ENCODE measurements around the gene SAMD4B.
A peak's percentile ranks its signal among the peaks of the same experiment; 100 is the strongest.

Gene SAMD4B

DNA sequence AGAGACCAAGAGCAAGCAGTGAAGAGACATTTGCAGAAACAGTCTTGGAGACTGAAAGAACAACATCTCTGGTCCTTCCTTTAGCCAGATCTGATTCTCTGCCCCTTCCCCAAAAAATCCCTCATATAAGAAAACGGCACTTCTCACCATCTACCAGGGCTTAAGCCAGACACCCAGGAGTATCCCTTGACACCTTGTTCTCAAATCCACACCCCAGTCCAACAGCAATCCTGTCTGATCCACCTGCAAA is 68.5 kb downstream of the SAMD4B start:
- no peak for DNase-seq

DNA sequence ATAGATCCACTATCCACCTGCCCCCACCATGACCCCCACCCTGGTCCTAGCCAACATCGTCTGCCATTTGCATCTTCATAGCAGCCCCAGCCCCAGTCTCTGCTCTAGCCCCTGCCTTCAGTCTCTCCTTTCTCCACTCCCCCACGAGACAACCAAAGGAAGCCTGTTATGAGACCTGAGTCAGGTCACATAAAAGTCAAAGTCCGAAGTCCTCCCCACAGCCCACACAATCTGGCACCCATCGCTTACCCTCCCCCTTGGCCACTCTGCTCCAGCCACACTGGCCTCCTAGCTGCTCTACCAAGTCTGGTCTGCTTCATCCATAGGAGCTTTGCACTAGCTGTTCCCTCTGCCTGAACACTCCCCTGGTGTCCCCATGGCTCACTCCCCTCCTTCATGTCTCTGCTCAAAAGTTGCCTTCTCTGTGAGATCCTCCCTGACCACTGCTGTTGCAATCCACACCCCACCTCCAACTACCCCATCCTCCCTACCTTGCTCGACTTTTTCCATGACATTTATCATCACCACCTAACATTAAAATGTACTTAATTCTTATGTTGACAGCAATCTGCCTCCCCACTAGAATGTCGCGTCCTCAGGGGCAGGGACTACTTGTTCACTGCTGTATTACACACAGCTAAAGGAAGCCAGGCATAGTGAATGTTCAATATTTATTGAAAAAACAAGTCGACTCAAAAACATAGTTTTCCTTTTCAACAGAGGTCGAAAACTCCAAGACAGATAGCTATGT is 69.0 kb downstream of the SAMD4B start:
- DNase-seq, result no peak

DNA sequence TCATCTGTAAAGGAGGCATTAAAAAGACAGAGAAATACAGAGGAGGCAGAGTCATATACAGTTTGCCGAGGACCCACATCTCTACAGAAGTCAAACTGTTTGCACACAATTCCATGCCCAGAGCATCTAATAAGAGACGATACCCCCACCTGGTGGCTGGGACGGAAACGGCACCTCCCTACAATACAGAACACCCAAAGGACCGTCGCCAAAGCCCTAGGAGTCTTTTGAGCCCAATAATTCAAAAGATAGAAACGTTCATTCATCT is 69.5 kb downstream of the SAMD4B start:
- DNase-seq, result peak; percentile 99

DNA sequence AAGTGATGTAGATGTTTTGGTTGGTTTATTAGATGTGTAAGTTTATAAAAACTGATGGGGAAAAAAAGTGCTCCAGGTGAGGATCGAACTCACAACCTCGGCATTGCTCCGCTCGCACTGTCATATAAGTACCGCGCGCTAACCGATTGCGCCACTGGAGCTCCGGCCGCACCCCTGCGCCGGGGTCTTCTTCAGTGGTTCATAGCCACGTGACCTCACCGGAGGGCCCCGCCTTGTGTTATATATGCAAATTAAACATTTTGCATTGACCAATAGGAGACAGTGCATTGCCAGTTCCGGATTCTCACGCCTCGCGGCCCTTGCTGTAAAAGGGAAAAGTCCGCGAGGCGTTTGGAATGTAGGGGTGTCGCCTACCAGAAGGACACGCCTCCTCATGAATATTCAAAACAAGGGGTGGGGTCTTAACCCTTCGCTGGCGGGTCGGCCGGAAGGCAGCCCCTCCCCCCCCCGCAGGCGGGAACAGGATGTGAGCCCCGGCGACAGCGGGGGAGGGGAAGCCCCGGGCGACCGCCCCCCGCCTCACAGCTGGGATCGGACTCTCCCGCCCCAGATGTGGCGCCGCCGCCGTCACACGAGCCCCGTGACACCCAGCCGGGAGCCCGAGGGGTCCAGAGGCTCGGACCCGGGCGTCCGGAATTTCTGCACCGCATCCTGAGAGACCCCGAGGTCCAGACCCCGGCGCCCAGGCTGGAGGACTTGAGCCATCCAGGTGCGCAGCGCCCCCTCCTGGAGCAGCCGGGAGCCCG is 70.1 kb downstream of the SAMD4B start, which contains the start of gene PLEKHG2:
Gene PLEKHG2 (plus strand): TSS at position 570 of the 767 bp plus-strand sequence. CDS start 1,418 bp downstream, outside the sequence.
- peak; percentile 99 for DNase-seq

DNA sequence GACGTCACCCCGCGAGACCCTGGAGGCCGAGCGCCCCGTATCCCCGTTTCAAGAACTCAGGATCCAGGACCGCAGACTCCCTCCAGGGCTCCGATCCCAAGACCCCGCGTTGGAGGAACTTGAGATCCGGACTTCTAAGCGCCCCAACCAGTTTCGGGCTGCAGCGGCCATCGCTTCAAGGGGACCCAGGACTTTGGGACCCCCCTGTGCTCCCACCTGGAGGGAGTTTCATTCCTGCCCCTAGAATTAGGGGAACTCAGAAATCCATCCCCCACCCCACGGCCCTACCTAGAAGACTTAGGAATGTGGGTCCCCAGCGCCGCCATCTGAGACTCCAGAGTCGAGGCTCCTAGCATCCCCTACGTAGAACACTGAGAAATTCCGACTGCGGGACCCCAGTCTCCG is 70.6 kb downstream of the SAMD4B start:
- DNase-seq, result no peak

DNA sequence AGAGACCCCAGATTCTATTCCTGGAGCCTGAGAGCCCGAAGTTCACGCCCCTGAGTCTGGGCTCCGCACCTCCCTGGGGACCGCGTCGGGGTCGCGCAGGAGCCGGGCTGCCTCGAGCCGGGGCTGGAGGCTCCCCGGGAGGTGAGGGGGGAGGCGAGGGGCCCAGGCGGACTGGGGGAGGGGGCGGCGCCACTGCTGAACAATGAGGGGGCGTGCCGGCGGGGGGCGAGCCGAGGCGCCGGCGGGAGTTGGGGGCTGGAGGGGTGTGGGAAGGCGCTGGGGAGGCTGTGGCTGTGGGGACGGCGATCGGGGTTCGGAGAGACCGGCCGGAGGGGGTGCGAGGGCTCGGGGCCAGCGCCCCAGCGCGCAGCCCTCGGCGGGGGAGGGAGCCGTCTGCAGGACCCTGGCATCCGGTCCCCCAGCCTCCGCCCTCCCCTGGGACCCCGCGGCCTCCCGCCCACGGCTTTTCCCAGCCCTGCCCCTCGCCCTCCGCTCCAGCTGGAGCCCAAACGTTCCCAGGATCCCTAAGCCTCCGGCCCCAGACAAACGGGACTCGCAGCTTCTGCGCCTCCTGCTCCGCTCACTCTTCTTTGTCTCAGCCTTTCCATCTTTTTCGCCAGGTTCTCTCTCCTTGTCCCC is 71.2 kb downstream of the SAMD4B start:
- DNase-seq, result no peak

DNA sequence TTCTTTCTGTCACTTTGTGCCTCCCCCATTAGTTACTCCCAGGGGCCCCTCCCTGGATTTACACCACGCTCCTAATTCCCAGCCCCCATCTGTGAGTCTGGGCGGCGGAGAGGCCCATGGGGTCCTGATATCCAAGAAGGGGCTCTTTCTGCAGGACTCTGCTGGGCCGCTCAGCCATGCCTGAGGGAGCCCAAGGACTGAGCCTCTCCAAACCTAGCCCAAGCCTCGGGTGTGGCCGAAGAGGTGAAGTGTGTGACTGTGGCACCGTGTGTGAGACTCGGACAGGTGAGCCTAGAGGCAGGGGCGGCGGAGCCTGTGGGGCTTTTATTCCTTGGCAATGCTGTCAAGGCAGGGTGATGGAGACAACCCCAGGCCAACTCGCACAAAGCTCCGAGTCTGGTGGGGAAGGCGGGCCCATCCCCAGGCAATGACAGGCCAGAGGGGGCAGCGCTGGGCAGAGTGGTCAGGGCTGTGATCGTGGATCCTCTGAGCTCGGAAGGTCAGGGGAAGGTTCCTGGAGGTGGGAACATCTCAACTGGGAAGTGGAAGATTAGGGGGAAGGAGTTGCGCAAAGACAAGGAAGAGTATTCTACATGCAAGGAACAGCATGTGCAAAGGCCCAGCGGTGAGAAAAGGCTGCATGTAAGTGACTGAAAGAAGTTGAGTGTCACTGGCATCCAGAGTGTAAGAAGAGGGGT is 71.8 kb downstream of the SAMD4B start:
- no peak for DNase-seq

DNA sequence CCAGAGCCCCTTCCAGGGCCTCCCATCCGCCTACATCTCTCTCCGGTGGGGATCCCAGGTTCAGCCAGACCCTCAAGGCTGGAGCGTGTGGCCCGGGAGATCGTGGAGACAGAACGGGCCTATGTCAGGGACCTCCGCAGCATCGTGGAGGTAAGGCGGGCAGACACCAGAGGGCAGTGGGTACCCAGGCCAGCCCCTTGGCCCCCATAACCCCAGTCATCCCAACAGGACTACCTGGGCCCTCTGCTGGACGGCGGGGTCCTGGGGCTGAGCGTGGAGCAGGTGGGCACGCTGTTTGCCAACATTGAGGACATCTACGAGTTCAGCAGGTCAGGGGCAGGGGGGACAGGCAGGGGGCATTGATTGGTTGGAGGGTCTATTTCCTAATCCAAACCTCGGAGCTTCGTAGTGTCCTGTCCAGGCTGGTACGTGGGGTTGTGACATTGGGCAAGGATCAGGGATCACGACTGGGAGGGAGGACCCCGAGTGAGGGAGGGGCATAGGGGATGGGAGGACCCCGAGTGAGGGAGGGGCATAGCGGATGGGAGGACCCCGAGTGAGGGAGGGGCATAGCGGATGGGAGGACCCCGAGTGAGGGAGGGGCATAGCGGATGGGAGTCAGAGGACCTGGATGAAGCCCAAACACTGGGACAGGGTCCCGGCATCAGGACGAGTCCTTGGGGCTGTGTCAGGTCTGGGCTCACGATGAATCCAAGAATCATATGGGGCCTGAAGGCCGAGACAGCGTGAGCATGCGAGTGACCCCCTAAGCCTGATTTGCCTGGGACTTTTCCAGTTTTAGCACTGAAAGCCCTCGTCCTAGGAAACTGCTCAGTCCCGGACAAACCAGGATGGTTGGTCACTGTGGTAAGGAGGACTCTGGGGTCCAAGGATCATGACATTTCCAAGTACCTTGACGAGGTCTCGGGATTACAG is 73.2 kb downstream of the SAMD4B start:
- no peak for DNase-seq

GRCh38 chr19:39416152-39417120 is 74.2 kb downstream of the SAMD4B start:
- no peak for DNase-seq

GRCh38 chr19:39417463-39418181 is 75.4 kb downstream of the SAMD4B start:
- no peak for DNase-seq

GRCh38 chr19:39419003-39419402 is 76.8 kb downstream of the SAMD4B start:
- DNase-seq, result no peak

DNA sequence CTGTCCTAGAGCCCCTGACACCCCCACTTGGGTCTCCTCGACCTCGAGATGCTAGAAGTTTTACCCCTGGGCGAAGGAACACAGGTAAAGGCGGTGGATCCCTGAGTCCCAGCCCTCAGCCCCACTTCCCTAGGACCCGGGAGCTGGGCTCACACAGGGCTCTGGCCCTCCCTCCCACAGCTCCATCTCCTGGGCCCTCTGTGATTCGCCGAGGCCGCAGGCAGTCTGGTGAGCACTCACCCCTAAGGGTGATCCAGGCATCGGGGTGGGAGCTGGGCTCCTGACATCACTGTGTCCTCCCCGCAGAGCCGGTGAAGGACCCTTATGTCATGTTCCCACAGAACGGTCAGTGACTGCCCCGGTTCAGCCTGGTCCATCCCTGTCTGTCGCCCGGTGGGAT is 78.5 kb downstream of the SAMD4B start:
- no peak for DNase-seq

DNA sequence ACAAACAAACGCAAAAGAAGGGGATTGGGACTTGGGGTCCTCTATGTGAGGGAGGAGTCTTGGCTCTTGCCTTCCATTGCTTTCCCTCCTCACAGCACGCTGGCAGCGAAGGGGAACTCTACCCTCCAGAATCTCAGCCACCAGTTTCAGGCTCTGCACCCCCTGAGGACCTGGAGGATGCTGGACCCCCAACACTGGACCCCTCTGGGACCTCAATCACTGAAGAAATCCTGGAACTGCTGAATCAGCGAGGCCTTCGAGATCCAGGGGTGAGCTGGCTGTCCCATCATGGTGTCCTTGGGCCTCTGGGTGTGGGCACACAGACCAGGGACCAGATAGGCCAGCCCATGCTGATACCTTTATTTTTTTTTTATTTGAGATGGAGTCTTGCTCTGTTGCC is 79.8 kb downstream of the SAMD4B start:
- no peak for DNase-seq

DNA sequence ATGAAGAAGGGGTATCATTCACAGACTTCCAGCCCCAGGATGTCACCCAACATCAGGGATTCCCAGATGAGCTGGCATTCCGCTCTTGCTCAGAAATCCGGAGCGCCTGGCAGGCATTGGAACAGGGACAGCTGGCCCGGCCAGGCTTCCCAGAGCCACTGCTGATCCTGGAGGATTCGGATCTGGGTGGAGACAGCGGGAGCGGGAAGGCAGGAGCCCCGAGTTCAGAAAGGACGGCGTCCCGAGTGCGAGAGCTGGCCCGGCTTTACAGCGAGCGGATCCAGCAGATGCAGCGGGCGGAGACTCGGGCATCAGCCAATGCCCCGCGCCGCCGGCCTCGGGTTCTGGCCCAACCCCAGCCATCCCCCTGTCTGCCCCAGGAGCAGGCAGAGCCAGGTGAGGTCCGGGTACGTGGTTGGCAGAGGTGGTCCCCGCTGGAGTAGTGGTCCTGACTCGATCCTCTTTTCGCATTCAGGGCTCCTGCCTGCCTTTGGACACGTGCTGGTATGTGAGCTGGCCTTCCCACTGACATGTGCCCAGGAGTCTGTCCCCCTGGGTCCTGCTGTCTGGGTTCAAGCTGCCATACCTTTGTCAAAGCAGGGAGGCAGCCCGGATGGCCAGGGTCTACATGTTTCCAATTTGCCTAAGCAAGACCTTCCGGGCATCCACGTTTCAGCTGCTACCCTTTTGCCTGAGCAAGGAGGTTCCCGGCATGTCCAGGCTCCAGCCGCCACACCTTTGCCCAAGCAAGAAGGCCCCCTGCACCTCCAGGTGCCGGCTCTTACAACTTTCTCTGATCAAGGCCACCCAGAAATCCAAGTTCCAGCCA is 81.3 kb downstream of the SAMD4B start:
- DNase-seq, result no peak

DNA sequence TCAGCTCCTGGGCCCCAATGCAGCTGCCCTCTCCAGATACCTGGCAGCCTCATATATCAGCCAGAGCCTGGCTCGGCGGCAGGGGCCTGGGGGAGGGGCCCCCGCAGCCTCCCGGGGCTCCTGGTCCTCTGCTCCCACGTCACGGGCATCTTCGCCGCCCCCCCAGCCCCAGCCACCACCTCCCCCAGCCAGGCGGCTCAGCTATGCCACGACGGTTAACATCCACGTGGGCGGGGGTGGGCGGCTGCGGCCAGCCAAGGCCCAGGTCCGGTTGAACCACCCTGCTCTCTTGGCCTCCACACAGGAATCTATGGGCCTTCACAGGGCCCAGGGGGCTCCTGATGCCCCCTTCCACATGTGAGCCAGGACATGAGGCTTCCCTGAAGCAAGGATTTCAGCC is 82.7 kb downstream of the SAMD4B start:
- no peak for DNase-seq

GRCh38 chr19:39425744-39426143 is 83.5 kb downstream of the SAMD4B start:
- no peak for DNase-seq

DNA sequence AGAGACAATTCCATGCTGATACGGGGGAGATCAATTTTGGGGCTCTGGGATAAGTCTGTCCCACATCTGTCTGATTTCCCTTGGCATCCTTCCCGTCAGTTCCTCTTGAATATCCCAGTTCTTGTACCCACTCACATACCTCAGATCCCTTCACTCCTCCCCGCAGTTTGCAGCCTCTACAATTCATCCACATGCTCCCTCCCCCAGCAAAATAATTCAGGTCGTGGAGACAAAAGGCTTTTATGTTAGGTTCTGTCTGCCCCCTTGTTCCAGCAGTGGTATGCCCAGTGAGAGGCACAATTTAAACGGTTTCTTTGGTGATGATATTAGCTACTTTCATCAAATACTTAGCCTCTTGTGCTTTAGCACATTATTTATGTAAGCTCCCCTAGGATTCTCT is 83.9 kb downstream of the SAMD4B start:
- no peak for DNase-seq

DNA sequence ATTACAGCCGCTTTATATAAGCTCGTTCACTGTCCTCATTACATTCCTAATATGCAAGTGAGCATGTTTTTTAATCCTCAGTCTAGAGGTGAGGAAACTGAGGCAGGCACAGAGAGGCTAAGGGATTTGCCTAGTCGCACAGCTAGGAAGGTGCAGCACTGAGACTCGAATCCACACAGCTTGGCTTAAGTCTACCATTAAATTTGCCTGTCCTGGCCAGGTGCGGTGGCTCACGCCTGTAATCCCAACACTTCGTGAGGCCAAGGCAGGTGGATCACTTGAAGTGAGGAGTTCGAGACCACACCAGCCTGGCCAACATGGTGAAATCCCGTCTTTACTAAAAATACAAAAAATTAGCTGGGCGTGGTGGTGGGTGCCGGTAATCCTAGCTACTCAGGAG is 85.5 kb downstream of the SAMD4B start:
- DNase-seq, result no peak

- DNase-seq, result no peak
Measured at GRCh38 chr19:39428283-39429112, 86.3 kb downstream of the SAMD4B start.
